SW480 (cell line): ENCODE results near the gene PALLD.
A peak's percentile ranks its signal among the peaks of the same experiment; 100 is the strongest.
"Not testable (repeated sequence)": the region's sequence is repeated elsewhere in the genome, so short reads cannot be mapped to it uniquely, and the experiment has no call there.

Experiments
- DNase-seq: peaks from one replicate; pipeline ENCODE4 v3.0.0-alpha.2; 2016; ENCODE audit warnings: low spot score

PALLD gene

GRCh38 chr4:168491563-168491962 is 5.3 kb upstream of the PALLD start:
- no peak for DNase-seq

GRCh38 chr4:168498251-168498650 is 1.4 kb downstream of the PALLD start:
- no peak for DNase-seq

GRCh38 chr4:168499241-168499640 is 2.4 kb downstream of the PALLD start:
- DNase-seq, result no peak

- no peak for DNase-seq
Measured at GRCh38 chr4:168501407-168501806, 4.6 kb downstream of the PALLD start.

- no peak for DNase-seq
Measured at GRCh38 chr4:168502861-168503260, 6.0 kb downstream of the PALLD start.

GRCh38 chr4:168503652-168504362 is 7.0 kb downstream of the PALLD start:
- DNase-seq, result no peak

- no peak for DNase-seq
Measured at GRCh38 chr4:168504526-168504925, 7.7 kb downstream of the PALLD start.

GRCh38 chr4:168506014-168506413 is 9.2 kb downstream of the PALLD start:
- no peak for DNase-seq

- DNase-seq, result no peak
Measured at GRCh38 chr4:168507178-168507815, 10.4 kb downstream of the PALLD start.

GRCh38 chr4:168508683-168509082 is 11.8 kb downstream of the PALLD start:
- no peak for DNase-seq

- no peak for DNase-seq
Measured at GRCh38 chr4:168509786-168510185, 12.9 kb downstream of the PALLD start.

GRCh38 chr4:168511780-168512489 is 15.1 kb downstream of the PALLD start:
- peak; percentile 36 for DNase-seq

GRCh38 chr4:168513826-168514225 is 17.0 kb downstream of the PALLD start:
- DNase-seq, result not testable (repeated sequence)

- peak; percentile 13 for DNase-seq
Measured at GRCh38 chr4:168514249-168514852, 17.5 kb downstream of the PALLD start.

GRCh38 chr4:168515222-168516011 is 18.6 kb downstream of the PALLD start:
- no peak for DNase-seq

GRCh38 chr4:168516841-168517240 is 20.0 kb downstream of the PALLD start:
- DNase-seq, result no peak

- no peak for DNase-seq
Measured at GRCh38 chr4:168519576-168519975, 22.7 kb downstream of the PALLD start.

GRCh38 chr4:168521721-168522120 is 24.9 kb downstream of the PALLD start:
- no peak for DNase-seq

GRCh38 chr4:168522356-168522755 is 25.5 kb downstream of the PALLD start:
- DNase-seq, result no peak

- DNase-seq, result no peak
Measured at GRCh38 chr4:168522829-168523489, 26.1 kb downstream of the PALLD start.

- DNase-seq, result peak; percentile 46
Measured at GRCh38 chr4:168524006-168524405, 27.2 kb downstream of the PALLD start.
